GM18907 (cell line): Measurements from ENCODE around the gene HAUS5.
"Not testable (repeated sequence)": the region's sequence is repeated elsewhere in the genome, so short reads cannot be mapped to it uniquely, and the experiment has no call there.

Experiments
- ATAC-seq: cut with Tn5 transposase; IDR thresholded peaks from one replicate; pipeline ENCODE4 v1.9.1; 2021; ENCODE audit warnings: mild to moderate bottlenecking, moderate library complexity; ENCODE audit not compliant: unreplicated experiment

The HAUS5 gene

DNA sequence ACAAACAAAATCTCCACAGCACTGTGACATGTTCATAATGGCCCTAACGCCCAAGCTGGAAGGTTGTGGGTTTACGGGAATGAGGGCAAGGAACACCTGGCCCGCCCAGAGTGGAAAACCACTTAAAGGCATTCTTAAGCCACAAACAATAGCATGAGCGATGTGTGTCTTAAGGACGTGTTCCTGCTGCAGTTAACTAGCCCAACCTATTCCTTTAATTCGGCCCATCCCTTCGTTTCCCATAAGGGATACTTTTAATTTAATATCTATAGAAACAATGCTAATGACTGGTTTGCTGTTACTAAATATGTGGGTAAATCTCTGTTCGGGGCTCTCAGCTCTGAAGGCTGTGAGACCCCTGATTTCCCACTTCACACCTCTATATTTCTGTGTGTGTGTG, 5.4 kb upstream of the HAUS5 start:
- ATAC-seq: not testable (repeated sequence)

DNA sequence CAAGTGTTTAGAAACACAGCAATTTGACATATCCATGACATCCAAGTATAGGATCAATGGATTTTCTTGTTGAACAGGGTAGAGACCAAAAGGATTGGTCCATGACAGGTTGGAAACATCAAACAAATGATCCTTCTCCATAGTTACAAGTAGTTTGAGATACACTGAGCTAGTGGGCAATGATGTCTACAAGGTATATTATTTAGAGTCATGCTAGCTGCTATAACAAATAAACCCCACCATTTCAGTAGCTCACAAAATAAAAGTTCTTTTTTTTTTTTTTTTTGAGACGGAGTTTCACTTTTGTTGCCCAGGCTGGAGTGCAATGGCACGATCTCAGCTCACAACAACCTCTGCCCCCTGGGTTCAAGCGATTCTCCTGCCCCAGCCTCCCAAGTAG, 4.9 kb upstream of the HAUS5 start:
- ATAC-seq: no peak

DNA sequence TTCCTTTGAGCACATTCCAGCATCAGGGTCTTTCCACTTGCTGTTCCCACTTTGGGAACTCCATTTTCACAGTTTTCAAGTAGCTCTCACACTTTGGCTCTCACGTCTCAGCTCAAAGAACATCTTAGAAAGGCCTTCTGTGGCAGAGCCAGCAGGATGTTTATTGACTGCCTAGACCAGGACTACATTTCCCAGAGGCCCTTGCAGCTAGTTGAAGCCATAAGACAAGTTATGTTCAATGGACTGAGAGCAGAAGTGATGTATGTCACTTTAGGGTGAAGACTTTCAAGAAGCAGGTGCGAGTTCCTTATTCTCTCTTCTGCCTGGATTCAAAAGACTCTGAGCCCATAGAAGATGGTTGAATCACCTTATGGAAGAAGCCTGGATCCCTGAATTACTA, 4.3 kb upstream of the HAUS5 start:
- ATAC-seq: no peak

DNA sequence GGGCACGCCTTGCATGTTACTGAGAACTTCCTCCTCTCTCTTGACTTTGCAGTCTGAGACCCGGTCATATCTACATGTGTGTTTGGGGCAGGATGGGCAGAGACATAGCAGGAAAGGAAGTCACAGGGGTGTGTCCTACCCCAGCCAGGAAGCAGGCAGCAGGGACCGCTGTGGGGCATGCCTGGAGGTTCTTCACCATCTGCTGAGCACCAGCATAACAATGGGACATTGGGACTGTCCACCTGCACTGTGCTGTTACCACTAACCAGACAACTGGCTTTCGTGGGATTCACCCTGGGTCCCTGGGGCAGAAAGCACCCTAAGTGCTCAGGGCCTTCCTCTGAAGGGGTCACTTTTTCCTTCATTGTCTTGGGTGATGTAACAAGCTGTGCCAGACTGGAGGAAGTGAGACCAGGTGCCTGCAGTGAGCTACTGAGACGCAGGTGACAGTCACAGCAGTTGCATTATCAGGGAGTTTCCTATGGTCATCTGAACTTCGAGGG, 2.6 kb upstream of the HAUS5 start:
- ATAC-seq: peak; percentile 38

DNA sequence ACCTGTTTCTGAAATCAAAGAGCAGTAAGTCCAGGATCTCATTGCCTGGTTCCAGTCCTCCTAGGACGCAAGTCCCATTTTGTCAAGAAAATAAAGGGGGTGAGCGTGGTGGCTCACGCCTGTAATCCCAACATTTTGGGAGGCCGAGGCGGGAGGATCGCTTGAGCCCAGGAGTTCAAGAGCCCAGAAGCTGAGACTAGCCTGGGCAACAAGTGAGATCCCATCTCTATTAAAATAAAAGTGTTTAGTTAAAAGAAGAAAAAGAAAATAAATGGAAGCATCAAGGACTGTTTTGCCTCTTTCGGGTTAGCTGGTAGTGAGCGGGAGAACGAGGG, 344 bp upstream of the HAUS5 start:
- ATAC-seq: peak; percentile 4

DNA sequence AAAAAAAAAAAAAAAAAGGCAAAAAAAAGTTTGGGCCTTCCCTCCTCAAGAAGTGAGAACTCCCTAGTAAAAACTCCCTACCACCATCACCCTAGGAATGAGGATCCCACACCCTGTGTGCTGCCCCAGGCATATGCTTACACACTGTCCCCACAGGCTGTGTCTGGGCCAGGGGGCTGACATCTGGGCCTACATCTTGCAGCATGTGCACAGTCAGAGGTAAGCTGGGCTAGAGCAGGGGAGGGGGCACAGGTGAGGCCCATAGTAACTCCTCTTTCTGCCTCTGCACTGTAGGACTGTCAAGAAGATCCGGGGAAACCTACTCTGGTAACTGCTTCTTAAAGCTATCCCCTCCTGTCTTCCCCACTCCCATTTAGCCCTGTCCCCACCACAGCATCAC, 1.0 kb downstream of the HAUS5 start:
- ATAC-seq: no peak

DNA sequence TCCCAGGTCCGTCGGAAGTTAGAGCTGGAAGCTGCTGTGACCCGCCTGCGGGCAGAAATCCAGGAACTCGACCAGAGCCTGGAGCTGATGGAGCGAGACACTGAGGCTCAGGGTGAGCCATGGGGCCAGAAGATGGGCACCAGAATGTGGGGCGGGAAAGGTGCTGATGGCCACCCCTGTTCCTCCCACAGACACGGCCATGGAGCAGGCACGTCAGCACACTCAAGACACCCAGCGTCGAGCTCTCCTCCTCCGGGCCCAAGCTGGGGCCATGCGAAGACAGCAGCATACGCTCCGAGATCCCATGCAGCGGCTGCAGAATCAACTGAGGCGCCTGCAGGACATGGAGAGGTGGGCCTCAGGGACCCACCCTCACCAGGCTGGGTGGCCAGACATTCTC, 2.5 kb downstream of the HAUS5 start:
- no peak for ATAC-seq

DNA sequence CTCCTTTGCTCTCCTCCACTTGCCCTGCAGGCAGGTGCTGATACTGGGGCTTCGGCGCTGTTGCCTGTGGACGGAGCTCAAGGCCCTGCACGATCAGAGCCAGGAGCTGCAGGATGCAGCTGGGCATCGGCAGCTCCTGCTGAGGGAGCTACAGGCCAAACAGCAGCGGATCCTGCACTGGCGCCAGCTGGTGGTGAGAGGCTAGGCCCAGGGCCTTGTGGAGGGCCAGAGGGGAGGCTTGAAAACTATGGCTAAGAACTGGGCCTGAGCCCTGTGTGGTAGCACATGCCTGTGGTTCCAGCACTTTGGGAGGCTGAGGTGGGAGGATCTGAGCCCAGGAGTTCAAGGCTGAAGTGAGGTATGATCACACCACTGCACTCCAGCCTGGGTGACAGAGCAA, 6.3 kb downstream of the HAUS5 start:
- ATAC-seq: no peak

DNA sequence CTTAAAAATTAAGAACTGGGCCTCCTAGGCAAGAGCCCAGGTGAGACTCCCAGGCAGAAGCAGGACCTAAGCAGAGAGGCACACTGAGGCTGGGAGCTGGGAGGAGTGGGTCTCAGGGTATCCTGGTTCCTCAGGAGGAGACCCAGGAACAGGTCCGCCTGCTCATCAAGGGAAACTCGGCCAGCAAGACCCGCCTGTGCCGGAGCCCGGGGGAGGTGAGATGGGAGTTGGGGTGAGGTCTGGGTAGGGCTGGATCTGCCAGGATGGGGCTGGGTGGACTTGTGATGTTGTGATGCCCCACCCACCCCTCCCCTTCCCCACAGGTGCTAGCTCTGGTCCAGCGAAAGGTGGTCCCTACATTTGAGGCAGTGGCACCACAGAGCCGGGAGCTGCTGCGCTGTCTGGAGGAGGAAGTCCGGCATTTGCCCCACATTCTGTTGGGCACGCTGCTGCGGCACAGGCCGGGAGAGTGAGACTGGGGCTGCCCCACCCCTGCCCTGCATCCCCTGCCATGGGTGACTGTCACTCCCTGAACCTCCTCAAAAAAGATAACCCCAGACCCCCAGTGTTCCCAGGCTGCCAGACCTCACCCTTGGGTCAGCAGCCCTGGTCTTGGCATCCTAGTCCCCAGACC, 6.9 kb downstream of the HAUS5 start:
- no peak for ATAC-seq

DNA sequence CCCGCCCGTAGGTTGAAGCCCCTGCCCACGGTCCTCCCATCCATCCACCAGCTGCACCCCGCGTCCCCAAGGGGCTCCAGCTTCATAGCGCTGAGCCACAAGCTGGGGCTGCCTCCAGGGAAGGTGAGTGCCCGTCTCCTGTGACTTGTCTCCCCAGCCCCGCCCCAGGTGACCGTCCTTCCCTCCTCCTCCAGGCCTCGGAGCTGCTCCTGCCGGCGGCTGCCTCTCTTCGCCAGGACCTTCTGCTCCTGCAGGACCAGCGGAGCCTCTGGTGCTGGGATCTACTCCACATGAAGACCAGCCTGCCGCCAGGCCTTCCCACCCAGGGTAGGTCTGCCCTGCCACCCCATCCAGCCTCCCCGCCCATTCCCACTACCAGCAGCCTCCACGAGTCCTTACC, 7.5 kb downstream of the HAUS5 start:
- no peak for ATAC-seq

DNA sequence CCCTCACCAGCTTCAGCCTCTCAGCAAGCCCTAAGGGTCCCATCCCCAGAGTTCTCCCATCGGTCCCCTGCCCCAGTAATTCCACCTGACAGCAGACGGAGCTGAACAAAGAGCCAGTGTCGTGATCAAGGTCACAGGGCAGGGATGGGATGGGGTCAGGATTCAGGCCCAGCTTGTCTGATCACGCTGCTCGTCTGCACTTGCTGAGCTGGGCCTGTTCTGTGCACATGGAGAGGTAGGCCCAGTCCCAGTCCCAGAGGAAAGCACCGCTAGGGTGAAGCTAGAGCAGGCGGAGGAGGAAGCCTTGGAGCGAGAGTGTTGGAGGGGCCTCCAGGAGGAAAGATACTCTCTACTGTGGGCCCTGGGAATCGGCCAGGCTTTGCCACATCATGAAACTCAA, 9.2 kb downstream of the HAUS5 start:
- no peak for ATAC-seq

DNA sequence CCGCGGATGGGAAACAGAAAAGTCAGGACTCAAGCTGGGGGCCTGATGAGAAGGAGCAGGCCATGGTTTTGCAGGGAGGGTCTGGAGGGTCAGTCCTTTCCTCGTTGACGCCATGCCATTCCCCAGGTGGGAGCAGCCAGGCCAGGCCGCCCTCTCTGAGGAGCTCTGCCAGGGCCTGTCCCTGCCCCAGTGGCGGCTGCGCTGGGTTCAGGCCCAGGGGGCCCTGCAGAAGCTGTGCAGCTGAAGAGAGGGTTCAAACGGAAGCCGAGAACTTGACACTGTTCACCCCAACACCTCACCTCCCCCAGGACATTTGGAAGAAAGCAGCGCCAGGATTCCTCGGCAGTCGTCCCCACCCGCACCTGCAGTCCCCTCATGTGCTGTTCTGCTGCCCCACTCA, 10.2 kb downstream of the HAUS5 start:
- no peak for ATAC-seq

DNA sequence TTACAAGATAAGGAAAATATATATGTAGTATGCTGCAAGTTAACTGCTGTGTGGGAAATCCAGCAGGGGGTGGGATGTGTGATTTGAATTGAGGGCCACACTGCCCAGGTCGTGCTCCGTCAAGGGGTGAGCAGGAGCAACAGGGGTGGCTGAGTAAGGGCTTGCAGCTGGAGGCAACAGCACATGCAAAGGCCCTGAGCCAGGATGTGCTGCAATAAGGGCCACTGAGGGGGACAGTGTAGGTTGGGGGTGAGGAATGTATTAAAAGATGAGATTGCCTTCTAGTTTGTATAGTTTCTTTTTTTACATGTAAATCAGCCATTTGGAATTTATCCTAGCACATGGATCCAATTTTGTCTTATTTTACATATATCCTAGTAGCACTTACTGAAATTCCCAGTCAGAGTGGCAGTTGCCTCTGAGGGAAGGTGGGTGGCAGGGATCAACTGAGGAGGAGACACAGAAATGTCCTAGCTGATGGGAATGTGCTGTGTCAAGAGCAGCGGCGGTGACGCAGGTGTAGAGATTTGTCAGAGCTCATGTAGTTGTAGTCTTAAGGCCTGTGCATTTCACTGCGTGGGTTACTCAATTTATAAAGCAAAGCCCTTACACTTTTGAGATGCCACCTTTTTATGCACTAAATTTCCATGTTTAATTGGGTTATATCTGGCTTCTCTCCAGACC, 10.9 kb downstream of the HAUS5 start:
- no peak for ATAC-seq

DNA sequence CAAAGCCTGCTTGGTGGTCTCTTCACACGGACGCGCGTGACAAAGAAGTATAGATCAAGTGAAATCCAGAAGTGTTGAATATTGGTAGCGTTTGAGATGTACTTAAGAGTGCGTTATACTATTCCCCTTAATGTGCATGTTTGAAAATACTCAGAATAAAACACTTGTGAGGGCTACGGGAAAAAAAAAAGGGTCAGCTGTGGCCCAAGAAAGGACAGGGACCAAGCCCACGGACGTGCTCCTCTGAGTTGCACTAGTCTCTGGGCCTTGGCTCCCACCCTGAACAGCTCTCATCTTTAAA, 15.7 kb downstream of the HAUS5 start:
- no peak for ATAC-seq

DNA sequence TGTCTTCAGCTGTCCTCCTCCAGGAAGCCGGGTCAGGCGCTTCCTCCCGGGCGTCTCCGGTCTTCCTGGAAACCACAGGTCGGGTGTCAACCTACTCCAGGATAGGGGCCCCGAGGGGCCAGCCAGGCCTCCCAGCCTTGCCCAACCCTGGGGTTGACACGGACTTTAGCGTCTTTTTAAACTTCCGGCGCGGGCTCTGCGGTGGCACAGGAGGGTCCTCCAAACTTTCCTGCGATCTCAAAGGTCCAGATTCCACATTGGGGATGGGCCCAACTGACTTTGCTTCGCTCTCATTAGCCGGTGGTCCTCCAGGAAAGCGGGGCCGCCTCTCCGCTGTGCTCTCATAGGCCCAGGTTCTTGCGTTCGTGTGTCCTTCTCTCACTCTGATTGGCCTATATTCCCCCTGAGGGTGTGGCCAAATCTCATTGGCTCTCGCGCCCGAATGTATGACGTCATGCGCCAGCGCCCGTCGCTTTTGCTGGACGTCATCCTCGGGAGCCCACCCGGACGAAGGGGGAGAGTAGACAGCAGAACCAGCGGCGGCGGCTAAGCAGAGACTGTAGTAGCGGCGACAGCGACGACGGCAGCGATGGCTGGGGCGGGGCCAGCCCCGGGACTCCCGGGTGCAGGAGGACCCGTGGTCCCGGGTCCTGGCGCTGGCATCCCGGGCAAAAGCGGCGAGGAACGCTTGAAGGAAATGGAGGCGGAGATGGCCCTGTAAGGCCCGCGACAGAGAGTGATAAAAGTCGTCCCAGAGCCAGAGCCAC, 16.2 kb downstream of the HAUS5 start, which contains the start of gene RBM42:
RBM42 (plus strand) TSS at position 472 of the 767 bp plus-strand sequence; CDS start at position 590, 118 bp downstream.
- ATAC-seq: peak; percentile 93

DNA sequence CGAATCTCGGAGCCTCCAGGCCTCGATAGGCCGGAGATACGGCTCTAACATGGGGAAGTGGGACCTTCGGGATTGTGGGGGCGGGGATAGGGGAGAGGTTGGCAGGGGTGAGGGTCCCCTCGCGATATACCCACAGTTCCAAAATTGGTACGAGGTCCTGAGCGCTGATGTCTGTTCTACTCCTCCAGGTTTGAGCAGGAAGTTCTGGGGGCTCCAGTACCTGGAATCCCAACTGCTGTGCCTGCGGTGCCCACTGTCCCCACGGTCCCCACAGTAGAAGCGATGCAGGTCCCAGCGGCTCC, 16.7 kb downstream of the HAUS5 start:
- ATAC-seq: no peak

DNA sequence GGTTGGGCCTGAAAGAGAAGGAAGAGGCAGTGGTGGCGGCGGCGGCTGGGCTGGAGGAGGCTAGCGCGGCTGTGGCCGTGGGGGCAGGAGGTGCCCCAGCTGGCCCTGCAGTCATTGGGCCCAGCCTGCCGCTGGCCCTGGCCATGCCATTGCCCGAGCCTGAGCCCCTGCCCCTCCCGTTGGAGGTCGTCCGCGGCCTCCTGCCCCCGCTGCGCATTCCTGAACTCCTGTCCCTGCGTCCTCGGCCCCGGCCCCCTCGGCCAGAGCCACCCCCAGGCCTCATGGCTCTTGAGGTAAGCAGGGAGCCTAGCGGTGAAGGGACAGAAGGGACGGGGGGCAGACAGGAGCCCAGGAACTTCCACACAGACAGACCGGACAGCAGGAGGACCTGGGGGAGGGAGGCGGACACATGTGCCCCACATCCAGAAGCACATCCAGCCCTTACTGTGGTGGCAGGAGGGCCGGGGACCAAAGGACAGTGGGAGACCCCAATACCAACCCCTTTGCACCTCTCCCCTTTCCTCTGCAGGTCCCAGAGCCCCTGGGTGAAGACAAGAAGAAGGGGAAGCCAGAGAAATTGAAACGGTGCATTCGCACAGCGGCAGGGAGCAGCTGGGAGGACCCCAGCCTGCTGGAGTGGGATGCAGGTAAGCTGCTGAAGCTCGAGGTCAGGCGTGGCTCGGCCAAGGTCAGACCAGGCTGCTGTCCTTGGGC, 21.3 kb downstream of the HAUS5 start:
- ATAC-seq: no peak

DNA sequence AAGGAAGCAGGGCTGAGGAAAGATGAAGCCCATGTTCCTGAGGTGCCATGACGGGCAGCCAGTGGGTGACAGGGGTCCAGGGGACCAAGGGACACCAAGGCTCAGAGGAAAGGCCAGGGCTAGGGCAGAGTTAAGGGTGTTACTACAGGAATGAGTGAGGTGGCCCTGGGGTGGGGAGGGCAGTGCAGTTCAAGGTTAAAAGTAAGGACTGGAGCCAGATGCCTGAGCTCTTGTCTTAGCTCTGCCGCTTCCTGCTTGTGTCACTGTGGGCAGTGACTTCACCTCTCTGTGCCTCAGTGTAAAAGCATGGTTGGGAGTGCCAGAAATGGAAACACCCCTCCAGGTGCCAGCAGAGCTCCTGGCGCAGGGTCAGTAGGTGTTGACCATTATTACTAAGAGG, 24.1 kb downstream of the HAUS5 start:
- ATAC-seq: no peak

DNA sequence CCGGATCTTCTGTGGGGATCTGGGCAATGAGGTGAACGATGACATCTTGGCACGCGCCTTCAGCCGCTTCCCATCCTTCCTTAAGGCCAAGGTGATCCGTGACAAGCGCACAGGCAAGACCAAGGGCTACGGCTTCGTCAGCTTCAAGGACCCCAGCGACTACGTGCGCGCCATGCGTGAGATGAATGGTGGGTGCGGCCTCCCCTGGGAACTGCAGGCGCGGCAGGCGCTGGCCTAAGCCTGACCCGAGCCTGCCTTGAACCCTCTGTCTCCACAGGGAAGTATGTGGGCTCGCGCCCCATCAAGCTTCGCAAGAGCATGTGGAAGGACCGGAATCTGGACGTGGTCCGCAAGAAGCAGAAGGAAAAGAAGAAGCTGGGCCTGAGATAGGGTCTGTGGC, 24.6 kb downstream of the HAUS5 start:
- ATAC-seq: no peak

DNA sequence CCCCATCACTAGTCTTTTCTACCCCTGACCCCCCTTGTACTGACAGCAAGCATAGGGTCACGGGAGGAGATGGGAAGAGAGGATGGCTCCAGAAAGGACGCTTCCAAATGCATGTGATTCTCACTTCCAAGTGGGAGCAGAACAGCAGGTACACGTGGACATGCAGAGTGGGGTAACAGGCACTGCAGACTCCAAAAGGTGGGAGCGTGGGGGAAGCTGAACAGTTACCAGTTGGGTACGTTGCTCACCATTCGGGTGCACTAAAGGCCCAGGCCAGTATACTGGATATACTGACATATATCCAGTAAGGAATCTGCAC, 26.7 kb downstream of the HAUS5 start:
- ATAC-seq: no peak

DNA sequence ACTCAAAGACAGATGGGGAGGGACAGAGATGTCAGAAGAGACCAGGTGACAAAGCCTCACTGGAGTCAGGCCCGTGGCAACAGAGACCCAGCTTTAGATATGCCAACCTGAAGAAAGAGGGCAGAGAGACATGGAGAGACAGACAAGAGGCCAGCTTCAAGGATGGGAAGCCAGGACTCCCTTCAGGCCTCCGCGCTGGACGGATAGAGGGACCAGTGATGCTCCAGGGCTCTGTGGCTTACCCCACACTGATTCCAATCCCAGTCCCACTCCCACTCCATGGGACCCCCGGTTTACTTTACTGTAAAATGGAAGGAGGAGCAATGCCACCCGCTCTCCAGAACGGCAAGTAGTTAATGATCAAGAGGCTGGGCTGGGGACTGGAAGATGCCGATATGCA, 27.3 kb downstream of the HAUS5 start:
- no peak for ATAC-seq
